HepG2 (cell line): ENCODE measurements around the gene PPDPF. TPM values are rescaled to one million over a fixed set of nuclear protein-coding genes. Genes with fewer than 3 reads are reported as not detected.
"Not testable (repeated sequence)": the region's sequence is repeated elsewhere in the genome, so short reads cannot be mapped to it uniquely, and the experiment has no call there.

Source experiments
- ATAC-seq: fragments of 200-7000 bp; cut with Tn5 transposase; 3 replicates; pipeline ENCODE4 v1.9.1; 2020; ENCODE audit warnings: mild to moderate bottlenecking, moderate library complexity
- BruUV-seq: library from RNA; stranded (reverse); fragments of 400-500 nt; replicated peaks from 2 replicates; lab custom pipeline; 2021; lab: Mats Ljungman, UMichigan
- CTCF ChIA-PET: fragments of 300-600 bp; formaldehyde crosslinking; extraction: SDS; loops from one replicate; lab custom pipeline; 2021; ENCODE audit warnings: low total read pairs, inconsistent platforms, low intra/inter-chr PET ratio; lab: Yijun Ruan, JAX
- POLR2A ChIA-PET: fragments of 350-600 bp; sonication (Branson Sonifier 250); formaldehyde crosslinking; loops from one replicate; lab custom pipeline; 2020; ENCODE audit warnings: antibody characterized with exemption, inconsistent platforms; lab: Yijun Ruan, JAX
- DNase-seq: peaks from one replicate; pipeline ENCODE4 v3.0.0-alpha.2; 2015; ENCODE audit warnings: low spot score
- FAIRE-seq: peaks from 3 replicates; lab custom pipeline; 2011; peaks lifted over from hg19 to GRCh38; lab: Jason Lieb, UNC
- H2AFZ ChIP-seq: one replicate; pipeline ENCODE4 v1.6.1; 2011; ENCODE audit warnings: low read length, inconsistent platforms
- H3K27ac ChIP-seq: fragments of 300-600 bp; 3 replicates; pipeline ENCODE4 v1.8.0; 2011; ENCODE audit warnings: mixed run types, mild to moderate bottlenecking, mixed read lengths, low read length, inconsistent platforms; ENCODE audit not compliant: insufficient read depth; ENCODE audit errors: extremely low read length
- H3K27me3 ChIP-seq, 2 experiments: fragments of 200-600 bp in 1 of 2; 2 replicates in 1 of 2; 3 replicates in 1 of 2; pipeline versions ENCODE4 v1.6.0 to v1.8.0; 2011; ENCODE audit warnings: low read length in 2 of 2, mild to moderate bottlenecking in 2 of 2, moderate library complexity in 2 of 2, inconsistent platforms in 1 of 2; ENCODE audit not compliant: insufficient read depth in 2 of 2, control insufficient read depth in 1 of 2
- H3K36me3 ChIP-seq, 2 experiments: fragments of 200-600 bp in 1 of 2; replicated peaks in 1 of 2; 2 replicates in 1 of 2; 3 replicates in 1 of 2; pipeline versions ENCODE4 v1.5.1 to v1.8.0; 2011; ENCODE audit warnings: low read length in 2 of 2, inconsistent platforms in 1 of 2; ENCODE audit not compliant: insufficient read depth in 2 of 2, control insufficient read depth in 1 of 2
- H3K4me1 ChIP-seq: 2 replicates; pipeline ENCODE4 v1.5.1; 2012; ENCODE audit warnings: low read length, inconsistent platforms; ENCODE audit not compliant: insufficient read depth
- H3K4me2 ChIP-seq: 2 replicates; pipeline ENCODE4 v1.6.0; 2011; ENCODE audit warnings: low read depth, low read length, inconsistent platforms
- H3K4me3 ChIP-seq, 3 experiments: fragments of 200-600 bp in 1 of 3; sonication (generic), shearing (Covaris generic) in 1 of 3; replicated peaks in 1 of 3; 2 replicates each; pipeline ENCODE4 v1.5.1; 2011 to 2016; ENCODE audit warnings: low read length in 3 of 3, inconsistent platforms in 2 of 3, low read depth in 2 of 3, mild to moderate bottlenecking in 2 of 3, control low read depth in 1 of 3, mixed read lengths in 1 of 3; ENCODE audit not compliant: insufficient read depth in 1 of 3
- H3K79me2 ChIP-seq: one replicate; pipeline ENCODE4 v1.6.1; 2011; ENCODE audit warnings: low read length, inconsistent platforms; ENCODE audit not compliant: insufficient read depth
- H3K9ac ChIP-seq: 2 replicates; pipeline ENCODE4 v1.6.0; 2011; ENCODE audit warnings: mild to moderate bottlenecking, low read depth, low read length, inconsistent platforms; ENCODE audit not compliant: insufficient read depth
- H3K9me3 ChIP-seq: 2 replicates; pipeline ENCODE4 v1.5.1; 2012; ENCODE audit warnings: mild to moderate bottlenecking, low read length
- H4K20me1 ChIP-seq: 2 replicates; pipeline ENCODE4 v1.6.0; 2011; ENCODE audit warnings: inconsistent platforms, mild to moderate bottlenecking, low read length, moderate library complexity; ENCODE audit not compliant: insufficient read depth
- AGO2 ChIP-seq: fragments of 200-400 bp; formaldehyde crosslinking; optimal IDR thresholded peaks from 2 replicates; pipeline ENCODE3; 2017; ENCODE audit warnings: mild to moderate bottlenecking, low read depth, low read length, moderate library complexity
- CBX1 ChIP-seq: IDR thresholded peaks from one replicate; pipeline ENCODE4 v1.6.1; 2016; ENCODE audit warnings: antibody characterized with exemption, low read depth
- GABPB1 ChIP-seq: IDR thresholded peaks from 2 replicates; pipeline ENCODE4 v1.6.1; 2016; ENCODE audit warnings: mild to moderate bottlenecking, missing genetic modification reagents, moderate library complexity, missing compliant biosample characterization
- MNT ChIP-seq: fragments of 450-650 bp; IDR thresholded peaks from 2 replicates; pipeline ENCODE4 v1.6.1; 2016
- PCBP1 ChIP-seq: fragments of 200-400 bp; formaldehyde crosslinking; IDR thresholded peaks from 2 replicates; pipeline ENCODE4 v1.6.1; 2017; ENCODE audit warnings: mild to moderate bottlenecking, low read depth, low read length, borderline replicate concordance
- POLR2G ChIP-seq: fragments of 200-400 bp; formaldehyde crosslinking; IDR thresholded peaks from 2 replicates; pipeline ENCODE4 v1.6.1; 2018; ENCODE audit warnings: mild to moderate bottlenecking, low read depth, low read length, moderate library complexity
- PRPF4 ChIP-seq: fragments of 200-400 bp; formaldehyde crosslinking; IDR thresholded peaks from 2 replicates; pipeline ENCODE4 v1.6.1; 2016; ENCODE audit warnings: low read length, low read depth; ENCODE audit not compliant: poor library complexity, severe bottlenecking
- ZBTB7B ChIP-seq: sonication (generic); formaldehyde crosslinking; IDR thresholded peaks from 2 replicates; pipeline ENCODE4 v1.4.0; 2020; ENCODE audit warnings: missing genetic modification reagents
- ZFP36L2 ChIP-seq: sonication (generic); formaldehyde crosslinking; IDR thresholded peaks from 2 replicates; pipeline ENCODE4 v1.4.0; 2020; ENCODE audit warnings: missing genetic modification reagents
- ZNF292 ChIP-seq: sonication (generic); formaldehyde crosslinking; IDR thresholded peaks from 2 replicates; pipeline ENCODE4 v1.8.1; 2022; ENCODE audit warnings: mild to moderate bottlenecking, low read depth, missing genetic modification reagents, borderline replicate concordance
- WGBS: methylation state at CpG from one replicate; pipeline ENCODE4 v1.1.6; 2017; ENCODE audit warnings: low lambda C conversion rate; 5-methylcytosine and 5-hydroxymethylcytosine counted together
- in situ Hi-C: cut with HindIII; loops from 2 replicates; pipeline ENCODE4 v1.10.0; 2017; ENCODE audit warnings: low pct_unique_long_range_greater_than_20kb; ENCODE audit not compliant: extremely low pct_ligation_motif_present
- intact Hi-C: fragments of 100-400 bp; cut with micrococcal nuclease; formaldehyde crosslinking; loops from one replicate; pipeline ENCODE4 v1.10.0; 2022; ENCODE audit not compliant: unreplicated experiment
- polyA plus RNA-seq, 8 experiments: library from polyadenylated mRNA; depleted of rRNA in 3 of 8; stranded (reverse) in 7 of 8; unstranded in 1 of 8; fragments of >200 nt; fragmentation: Illumina TruSeq in 4 of 8; extraction: Trizol in 4 of 8; gene quantifications; 2 replicates each; pipeline versions ENCODE4 v1.2.1 to v1.2.3, GENCODE V29; 2011 to 2016; ENCODE audit warnings: low read depth in 4 of 8, missing spikeins in 1 of 8, mixed read lengths in 1 of 8; ENCODE audit not compliant: insufficient read depth in 1 of 8
- total RNA-seq, 5 experiments: library from RNA; depleted of rRNA; stranded (reverse); fragments of >200 nt; fragmentation: Illumina TruSeq; extraction: Trizol; gene quantifications; 2 replicates each; pipeline ENCODE4 v1.2.3, GENCODE V29; 2016; ENCODE audit warnings: low read depth in 1 of 5

Gene PPDPF
- total and polyA plus RNA-seq, 2 of the 13 experiments (the other 11 are each of a cell fraction or from before 2014, with no cell fraction given): 1.8 to 7.0 TPM

- intact Hi-C loops: no loop called here
- ATAC-seq (no peak), FAIRE-seq (no peak), DNase-seq (no peak)
- no peak overlapping the region for H3K27ac ChIP-seq
- H3K79me2 ChIP-seq: no peaks in the 10 kb centered on the region
- 66% methylated on average over 28 of the region's 28 CpGs for WGBS
- H3K4me2 ChIP-seq: no peak overlapping the region
- H3K4me1 ChIP-seq: peaks cover 24% of the 10 kb centered on the region
- H3K9ac ChIP-seq: no peak overlapping the region
- no peaks in the 10 kb centered on the region for H3K9me3 ChIP-seq
- BruUV-seq: no TSS peak
- TF ChIP-seq CBX1 (no peak), PRPF4 (no peak), ZFP36L2 (CRISPR knock-in tag) (no peak), ZBTB7B (CRISPR knock-in tag) (no peak), GABPB1 (no peak; the same call in 1 of the 2 replicates), MNT (peak; percentile 27; the same call in 1 of the 2 replicates), POLR2G (0 out of 2 replicates have a peak, but pooled peaks have one; percentile 17), PCBP1 (0 out of 2 replicates have a peak, but pooled peaks have one; percentile 34), ZNF292 (CRISPR knock-in tag) (no peak), AGO2 (peak; percentile 72)
- ChIA-PET CTCF (no interaction called here), POLR2A (interaction anchor here (1.5 kb wide), 1 partner anchor 295 kb away, joined by 3 read pairs; the partner anchor contains the start of gene TPD52L2)
- in situ Hi-C loops: no loop called here
- H3K27me3 ChIP-seq: no peaks in the 10 kb centered on the region
- no peak overlapping the region for H2AFZ ChIP-seq
- no peaks in the 10 kb centered on the region for H3K36me3 ChIP-seq
- no peak overlapping the region for H3K4me3 ChIP-seq
- H4K20me1 ChIP-seq: peaks cover 2% of the 10 kb centered on the region; the same call in 1 of the 2 replicates
Measured at GRCh38 chr20:63570281-63571086, 49.9 kb downstream of the PPDPF start.

- intact Hi-C loops, CTCF ChIA-PET: not testable (repeated sequence)
Measured at GRCh38 chr20:63571087-63571478, 50.5 kb downstream of the PPDPF start.

More at GRCh38 chr20:63571087-63571478, 50.5 kb downstream of the PPDPF start:
- in situ Hi-C loops, ATAC-seq, DNase-seq, H3K4me3 ChIP-seq, H3K4me2 ChIP-seq, BruUV-seq, FAIRE-seq, H3K9me3 ChIP-seq, H3K9ac ChIP-seq, H3K79me2 ChIP-seq, H2AFZ ChIP-seq, H3K27me3 ChIP-seq, H3K27ac ChIP-seq, H3K36me3 ChIP-seq, H4K20me1 ChIP-seq: not testable (repeated sequence)
- H3K4me1 ChIP-seq: peaks cover 30% of the 10 kb centered on the region
- POLR2A ChIA-PET: interaction anchor here (1.5 kb wide), 1 partner anchor 294 kb away, joined by 3 read pairs; the partner anchor contains the start of gene TPD52L2
- 68% methylated on average over 9 of the region's 11 CpGs for WGBS
